Measurements from ENCODE around the gene ZNF462.
A peak's percentile ranks its signal among the peaks of the same experiment; 100 is the strongest.

The ZNF462 gene

GRCh38 chr9:106889061-106889590 lies 26.2 kb downstream of the ZNF462 start:
- no peak overlapping the region for H3K4me3 ChIP-seq (ENCODE audit: low read depth, low read length)
- DNase-seq (ENCODE audit: low read depth, low spot score): no peak
- no peak for TF ChIP-seq CTCF (IDR thresholded peaks at IDR 0.05; ENCODE audit: insufficient read depth, low read length, missing control alignments)
- ChIA-PET CTCF (no interaction called here), POLR2A (no interaction called here)

- ChIA-PET POLR2A (no interaction called here), CTCF (no interaction called here)
- no peak for TF ChIP-seq CTCF (IDR thresholded peaks at IDR 0.05; ENCODE audit: insufficient read depth, low read length, missing control alignments)
- no peak overlapping the region for H3K4me3 ChIP-seq (ENCODE audit: low read depth, low read length)
- DNase-seq (ENCODE audit: low read depth, low spot score): no peak
These were observed 27.6 kb downstream of the ZNF462 start for GRCh38 chr9:106890608-106891007.

GRCh38 chr9:106891286-106891685 lies 28.3 kb downstream of the ZNF462 start:
- ChIA-PET CTCF (no interaction called here), POLR2A (no interaction called here)
- no peak for DNase-seq (ENCODE audit: low read depth, low spot score)
- H3K4me3 ChIP-seq (ENCODE audit: low read depth, low read length): no peak overlapping the region
- TF ChIP-seq CTCF (IDR thresholded peaks at IDR 0.05; ENCODE audit: insufficient read depth, low read length, missing control alignments): no peak

- CTCF ChIA-PET: no interaction called here
- H3K4me3 ChIP-seq (ENCODE audit: low read depth, low read length): no peak overlapping the region
- no peak for TF ChIP-seq CTCF (IDR thresholded peaks at IDR 0.05; ENCODE audit: insufficient read depth, low read length, missing control alignments)
- POLR2A ChIA-PET: no interaction called here
- peak; percentile 88 for DNase-seq (ENCODE audit: low read depth, low spot score)
These were observed 29.7 kb downstream of the ZNF462 start for GRCh38 chr9:106892632-106893031.

GRCh38 chr9:106893088-106893487 lies 30.1 kb downstream of the ZNF462 start:
- ChIA-PET POLR2A (no interaction called here), CTCF (no interaction called here)
- DNase-seq (ENCODE audit: low read depth, low spot score): no peak
- H3K4me3 ChIP-seq (ENCODE audit: low read depth, low read length): no peak overlapping the region
- TF ChIP-seq CTCF (IDR thresholded peaks at IDR 0.05; ENCODE audit: insufficient read depth, low read length, missing control alignments): no peak

- no peak overlapping the region for H3K4me3 ChIP-seq (ENCODE audit: low read depth, low read length)
These were observed 33.7 kb downstream of the ZNF462 start for GRCh38 chr9:106896695-106897094.

More at GRCh38 chr9:106896695-106897094, 33.7 kb downstream of the ZNF462 start:
- POLR2A ChIA-PET: no interaction called here
- CTCF ChIA-PET: no interaction called here
- DNase-seq (ENCODE audit: low read depth, low spot score): no peak
- TF ChIP-seq CTCF (IDR thresholded peaks at IDR 0.05; ENCODE audit: insufficient read depth, low read length, missing control alignments): no peak
